ENCODE results near the gene TMSB15A.
A peak's percentile ranks its signal among the peaks of the same experiment; 100 is the strongest.
"Not testable (repeated sequence)": the region's sequence is repeated elsewhere in the genome, so short reads cannot be mapped to it uniquely, and the experiment has no call there.

TMSB15A gene

DNA sequence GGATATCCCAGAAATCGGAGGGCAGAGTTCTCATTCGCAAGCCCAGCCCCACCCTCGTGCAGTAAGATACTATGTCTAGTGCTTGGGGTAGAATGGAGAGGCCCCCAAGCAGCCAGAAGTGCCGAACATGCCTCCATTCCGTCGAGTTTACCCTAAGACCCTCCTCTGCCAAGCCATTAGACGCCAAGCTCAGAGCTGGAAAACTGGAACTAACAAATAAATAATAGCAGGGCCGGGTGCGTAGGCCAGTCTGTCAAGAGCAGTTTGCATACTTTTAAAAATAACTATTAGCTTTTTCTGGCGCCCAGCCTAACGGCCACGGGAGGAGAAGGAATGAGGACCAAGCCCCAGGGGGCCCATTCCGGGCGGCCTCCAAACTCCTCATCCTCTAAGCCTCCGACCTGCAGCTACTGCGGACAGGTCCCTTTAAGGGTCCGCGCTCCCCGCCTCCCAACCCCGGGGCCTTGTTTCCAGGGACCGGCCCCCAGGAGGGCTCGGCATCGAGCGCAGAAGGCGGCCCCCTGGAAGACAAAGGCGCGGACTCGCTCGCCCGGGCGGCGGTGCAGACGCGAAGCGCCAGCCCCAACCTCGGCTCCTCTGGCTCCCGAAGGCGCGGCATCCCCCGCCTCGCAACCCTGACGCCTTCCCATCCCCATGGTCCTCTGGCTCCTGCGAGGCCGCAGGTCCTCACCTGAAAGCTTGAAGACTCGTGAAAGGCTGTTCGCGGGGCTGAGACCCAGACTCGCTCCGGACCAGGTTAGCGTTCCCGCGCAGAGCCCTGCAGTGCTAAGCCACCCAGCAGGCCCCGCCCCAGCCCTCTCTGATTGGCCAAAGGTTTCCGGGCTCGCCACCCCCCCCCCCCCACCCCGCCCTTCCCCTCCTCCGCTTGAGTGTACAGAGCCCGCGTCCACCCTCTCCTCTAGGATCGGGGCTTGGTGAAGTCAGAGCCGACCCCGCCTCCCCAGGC is at the start of gene TMSB15A:
TMSB15A (minus strand) TSS at position 765 of the 967 bp plus-strand sequence.
- Histone ChIP-seq H3K4me3 (peak within 1 kb of the TSS; percentile 4 to 44 (median 22)), H3K27ac (peak within 1 kb of the TSS in 1 of 21 experiments; percentile 25)

DNA sequence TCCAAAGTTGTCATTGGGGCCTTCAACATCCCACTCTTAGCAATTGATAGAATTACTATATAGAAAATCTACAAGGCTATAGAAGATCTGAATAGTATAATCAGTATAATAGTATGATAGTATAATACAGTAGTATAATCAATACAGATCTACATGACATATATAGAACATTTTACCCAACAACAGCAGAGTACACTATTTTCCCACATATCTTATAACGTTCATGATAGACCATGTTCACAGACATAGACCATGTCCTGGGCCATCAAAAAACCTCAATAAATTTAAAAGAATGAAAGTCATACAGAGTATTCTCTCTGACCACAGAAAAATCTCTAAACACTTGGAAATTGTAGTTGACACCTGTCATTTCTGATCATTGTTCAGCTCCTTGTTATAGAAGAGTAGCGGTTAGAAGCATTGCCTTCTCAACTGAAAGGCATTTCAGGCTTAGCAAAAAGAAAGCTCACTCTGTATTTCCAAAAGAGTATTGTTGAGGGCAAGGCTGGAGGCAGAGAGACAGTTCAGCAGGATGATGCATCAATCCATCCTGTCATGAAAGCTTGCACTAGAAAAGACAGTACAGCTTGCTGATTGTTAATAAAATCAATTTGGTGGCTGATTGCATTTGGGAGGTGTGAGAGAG is 44.0 kb upstream of the TMSB15A start:
- Histone ChIP-seq H3K27ac (no peak overlapping the region), H3K4me3 (no peak overlapping the region)

DNA sequence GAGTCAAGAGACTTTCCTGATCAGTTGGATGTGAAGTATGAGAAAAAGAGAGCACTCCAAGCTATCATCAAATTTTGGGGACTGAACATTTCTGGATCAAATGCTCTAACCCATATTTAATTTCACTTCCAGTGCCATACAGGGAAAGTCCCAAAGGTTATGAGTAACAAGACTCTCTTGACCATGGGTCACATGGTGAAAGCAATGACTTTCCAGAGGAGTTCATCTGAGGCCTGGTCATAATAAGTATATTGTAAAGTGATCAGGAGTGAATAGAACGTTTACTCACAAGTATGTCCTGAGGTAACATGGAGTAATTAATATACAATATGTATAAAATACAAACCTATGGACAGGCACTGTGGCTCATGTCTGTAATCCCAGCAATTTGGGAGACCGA is 42.1 kb upstream of the TMSB15A start:
- no peak overlapping the region for H3K4me3 ChIP-seq
- H3K27ac ChIP-seq: no peak overlapping the region

DNA sequence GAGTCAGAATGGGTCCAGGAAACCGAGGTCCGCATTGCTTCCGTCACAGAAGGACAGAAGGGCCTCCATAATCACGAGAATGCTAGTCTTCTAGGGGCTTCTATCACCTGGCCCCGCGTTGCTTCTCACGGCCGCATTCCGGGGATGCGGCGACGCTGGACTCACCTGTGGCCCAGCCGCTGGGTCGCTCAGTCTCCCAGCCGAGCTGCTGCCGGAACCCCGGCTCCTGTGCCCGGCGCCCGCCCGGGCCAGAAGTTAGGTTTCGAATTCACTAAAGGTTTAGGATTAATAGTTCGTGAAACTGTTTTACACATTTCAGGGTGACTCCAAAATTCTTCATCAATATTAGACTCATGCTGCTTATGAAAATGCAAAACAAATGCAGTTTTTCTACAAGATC is 31.7 kb upstream of the TMSB15A start:
- Histone ChIP-seq H3K27ac (no peak overlapping the region), H3K4me3 (no peak overlapping the region)

DNA sequence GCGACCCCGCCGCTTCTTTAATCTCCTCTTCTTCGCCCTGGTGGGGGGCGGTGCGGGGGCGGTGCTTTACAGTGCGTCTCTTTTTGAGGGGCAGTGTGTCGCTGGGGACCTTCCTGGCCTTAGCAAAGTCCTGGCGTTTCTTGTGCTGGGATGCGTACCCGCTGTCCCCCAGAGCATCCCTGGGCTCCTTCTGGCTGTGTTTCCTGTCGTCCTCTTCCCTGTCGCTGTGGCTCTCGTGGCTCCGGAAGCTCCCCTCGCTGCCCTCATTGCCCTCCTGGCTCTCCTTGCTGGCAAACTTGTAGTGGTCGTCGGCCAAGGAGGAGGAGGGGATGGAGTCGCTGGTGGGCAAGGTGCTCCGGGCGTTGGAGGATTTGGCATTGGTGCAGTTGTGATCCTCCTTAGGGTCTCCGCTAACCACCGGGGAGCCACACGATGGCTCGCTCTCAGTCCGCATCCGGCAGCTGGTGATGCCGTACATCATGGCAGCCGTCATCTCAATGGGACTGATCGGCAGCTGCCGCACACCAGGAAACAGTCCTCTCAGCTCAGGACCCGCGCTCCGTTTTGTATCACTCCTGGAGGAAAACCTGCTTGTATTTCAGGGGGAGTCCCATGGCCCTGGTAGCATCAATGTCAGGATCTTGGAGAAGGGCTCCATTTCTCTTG is 30.4 kb upstream of the TMSB15A start:
- peak overlapping the region in 4 of 7 experiments; percentile 10 to 21 (median 15) for H3K4me3 ChIP-seq
- no peak overlapping the region for H3K27ac ChIP-seq

DNA sequence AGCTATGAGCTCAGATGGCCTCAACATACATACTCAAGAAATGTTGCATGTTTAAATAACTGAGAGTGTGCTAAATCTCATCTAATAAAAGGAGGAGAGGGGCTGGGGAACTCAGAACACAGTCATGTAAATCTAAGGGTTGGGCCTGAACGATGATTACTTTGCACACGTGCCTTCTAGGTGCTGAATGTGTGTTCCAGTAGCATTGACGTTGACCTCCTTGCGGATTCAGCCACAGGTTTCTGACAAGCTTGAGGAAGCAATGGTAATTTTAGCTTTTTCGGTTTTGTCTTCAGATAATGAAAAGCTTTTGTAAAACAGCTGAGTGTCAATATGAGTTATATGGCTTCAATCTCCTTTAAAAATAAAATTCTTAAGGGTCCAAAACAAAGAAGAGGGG is 29.6 kb upstream of the TMSB15A start:
- H3K27ac ChIP-seq, H3K4me3 ChIP-seq: not testable (repeated sequence)

DNA sequence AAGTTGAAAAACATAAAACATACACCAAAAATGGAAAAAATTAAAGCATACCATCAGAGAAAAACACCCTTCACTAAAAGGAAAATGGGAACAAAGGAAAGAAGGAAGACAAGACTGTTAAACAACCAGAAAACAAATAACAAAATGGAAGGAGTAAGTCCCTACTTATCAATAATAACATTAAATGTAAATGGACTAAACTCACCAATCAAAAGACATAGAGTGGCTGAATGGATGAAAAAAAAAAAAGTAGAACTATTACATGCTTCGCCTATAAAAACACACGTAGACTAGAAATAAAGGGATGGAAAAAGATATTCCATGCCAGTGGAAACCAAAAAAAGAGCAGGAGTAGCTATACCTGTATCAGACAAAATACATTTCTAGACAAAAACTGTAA is 19.4 kb upstream of the TMSB15A start:
- Histone ChIP-seq H3K27ac (no peak overlapping the region), H3K4me3 (no peak overlapping the region)

DNA sequence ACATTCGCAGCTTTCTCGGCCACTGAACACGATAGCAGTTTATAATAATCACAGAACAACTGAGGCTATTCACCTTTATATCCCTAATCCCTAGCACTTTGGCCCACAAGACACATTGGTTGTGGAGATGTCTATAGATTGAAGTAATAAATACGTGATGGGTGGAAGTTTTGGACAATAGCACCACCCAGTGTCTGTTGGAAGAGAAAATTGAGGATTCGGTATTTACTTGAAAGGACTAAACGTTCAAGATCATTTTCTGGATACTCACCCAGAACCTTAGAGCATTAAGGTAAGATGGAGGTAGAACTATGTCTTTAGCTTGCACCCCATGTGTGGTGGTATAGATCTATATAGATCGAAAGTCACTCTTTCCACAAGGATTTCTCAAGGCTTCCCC is 787 bp upstream of the TMSB15A start:
- no peak overlapping the region for H3K27ac ChIP-seq
- H3K4me3 ChIP-seq: no peak overlapping the region

DNA sequence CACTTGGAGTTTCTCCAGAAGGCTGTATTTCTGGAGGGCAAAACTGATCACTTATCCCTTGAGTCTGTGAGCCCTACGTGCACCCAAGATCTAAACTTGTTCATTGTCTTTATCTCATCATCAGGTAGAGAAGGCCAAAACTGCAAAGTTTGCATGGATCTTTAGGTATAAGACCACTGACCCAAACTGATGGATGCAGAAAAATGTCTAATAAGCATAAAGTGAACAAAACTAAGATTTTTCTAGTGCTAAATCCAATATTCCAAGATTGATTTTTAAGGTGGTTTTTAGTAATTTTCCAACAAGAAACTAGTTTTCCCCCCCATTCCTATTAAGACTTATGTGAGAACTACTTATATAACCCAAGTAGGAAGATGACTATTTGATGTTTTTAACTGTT is 2.0 kb downstream of the TMSB15A start:
- H3K4me3 ChIP-seq: no peak overlapping the region
- no peak overlapping the region for H3K27ac ChIP-seq

DNA sequence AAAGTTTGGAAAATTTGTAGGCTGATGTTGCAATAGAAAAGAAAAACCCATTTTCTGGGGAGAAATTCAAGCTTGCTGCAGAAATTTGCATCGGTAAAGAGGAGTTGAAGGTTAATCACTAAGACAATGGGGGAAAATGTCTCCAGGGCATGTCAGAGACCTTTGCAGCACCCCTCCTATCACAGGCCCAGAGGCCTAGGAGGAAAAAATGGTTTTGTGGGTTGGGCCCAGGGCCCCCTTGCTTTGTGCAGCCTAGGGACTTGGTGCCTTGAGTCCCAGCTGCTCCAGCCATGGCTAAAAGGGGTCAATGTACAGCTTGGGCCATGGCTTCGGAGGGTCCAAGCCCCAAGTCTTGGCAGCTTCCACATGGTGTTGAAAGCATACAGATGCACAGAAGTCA is 17.8 kb downstream of the TMSB15A start:
- no peak overlapping the region for H3K27ac ChIP-seq
- no peak overlapping the region for H3K4me3 ChIP-seq

DNA sequence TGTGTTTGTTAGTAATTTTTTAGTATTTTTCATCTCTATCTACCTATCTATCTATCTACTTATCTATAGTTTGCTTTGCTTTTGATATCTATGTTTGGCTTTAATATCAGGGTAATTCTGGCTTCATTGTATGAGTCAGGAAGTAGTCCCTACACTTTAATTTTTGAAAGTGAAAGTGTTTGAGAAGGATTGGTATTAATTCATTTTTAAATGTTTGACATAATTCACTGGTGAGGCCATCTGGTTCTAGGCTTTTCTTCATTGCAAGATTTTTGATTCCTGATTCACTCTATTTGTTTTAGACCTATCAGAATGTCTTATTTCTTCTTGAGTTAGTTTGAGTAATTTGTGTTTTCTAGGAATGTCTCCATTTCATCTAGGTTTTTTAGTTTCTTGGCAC is 24.8 kb downstream of the TMSB15A start:
- no peak overlapping the region for H3K27ac ChIP-seq
- no peak overlapping the region for H3K4me3 ChIP-seq

DNA sequence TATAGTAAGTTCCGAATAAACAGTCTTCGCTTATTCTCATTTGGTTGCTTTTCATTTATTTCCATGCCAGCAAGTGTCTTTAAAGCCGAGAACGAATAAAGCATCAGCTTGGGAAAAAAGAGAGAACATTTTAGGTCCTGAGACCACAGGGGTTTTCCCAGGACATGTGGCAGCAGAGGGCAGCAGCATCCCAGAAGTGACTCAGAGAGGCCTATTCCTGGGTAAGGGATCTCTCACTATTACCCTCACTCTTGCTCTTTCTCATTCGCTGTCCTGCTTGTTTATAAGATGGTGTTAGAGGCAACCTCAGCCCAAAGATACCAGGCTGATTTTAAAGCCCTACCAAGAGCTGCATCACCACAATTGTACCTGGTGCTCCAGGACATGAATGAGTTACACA is 37.8 kb downstream of the TMSB15A start:
- not testable (repeated sequence) for H3K27ac ChIP-seq, H3K4me3 ChIP-seq

DNA sequence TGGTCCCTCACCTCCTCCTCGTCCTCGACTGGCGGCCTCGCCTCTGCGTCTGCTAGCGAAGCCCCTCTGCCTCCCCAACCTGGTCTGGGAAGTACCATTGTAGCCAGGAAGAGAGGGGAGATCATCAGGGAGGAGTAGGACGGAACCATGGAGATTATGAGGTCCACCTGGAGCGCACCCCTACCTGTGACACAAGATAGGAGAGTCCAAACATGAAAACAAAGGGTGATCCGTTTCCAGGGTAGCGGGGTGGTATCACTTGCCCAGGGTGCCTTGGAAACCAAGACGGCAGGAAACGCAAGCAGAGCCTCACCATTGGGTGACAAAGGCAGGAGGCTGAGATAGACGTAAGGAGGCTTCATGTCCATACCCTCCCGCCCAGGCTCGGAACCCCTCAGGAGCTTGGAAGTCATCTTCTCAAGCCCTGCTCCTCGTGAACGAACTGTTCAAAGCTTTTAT is 44.7 kb downstream of the TMSB15A start, which contains the start of gene TCP11X2:
TCP11X2 (minus strand) TSS at position 51 of the 459 bp plus-strand sequence.
- H3K4me3 ChIP-seq, H3K27ac ChIP-seq: not testable (repeated sequence)

DNA sequence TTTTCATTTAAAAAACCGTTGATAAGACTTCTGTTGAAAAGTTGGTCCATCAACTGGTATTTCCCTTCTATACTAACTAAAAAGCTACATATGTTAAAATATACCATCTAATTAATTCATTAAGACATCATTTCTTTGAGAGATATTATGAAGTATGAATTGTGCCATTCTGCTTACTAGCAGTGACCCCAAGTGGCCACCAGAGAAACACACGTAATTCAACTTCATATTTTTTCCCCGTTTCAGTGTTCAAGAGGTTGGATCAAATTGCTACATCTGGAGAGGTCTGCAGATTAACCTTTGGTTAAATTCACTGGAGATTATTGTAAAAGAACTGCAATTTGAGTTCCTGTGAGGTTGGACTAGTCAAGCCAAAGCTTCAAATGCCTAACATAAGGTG is 46.3 kb downstream of the TMSB15A start:
- H3K4me3 ChIP-seq, H3K27ac ChIP-seq: not testable (repeated sequence)
